ENCODE results near the gene BBOF1. TPM values are rescaled to one million over a fixed set of nuclear protein-coding genes. Genes with fewer than 3 reads are reported as not detected.

BBOF1 gene
- total RNA-seq, 4 donors from 2014 or later = 4.1 to 7.5 (median 5.4) TPM

- no peak for DNase-seq
- intact Hi-C loops (cut with DNase I; ENCODE audit: low total_unique reads) (no loop called here), in situ Hi-C loops (cut with MboI; ENCODE audit: low pct_ligation_motif_present in 1 of 4, low pct_unique_long_range_greater_than_20kb in 1 of 4, low sequenced_read_pairs in 3 of 4) (no loop called here)
- peaks cover 0 to 8% (median 0%) of the 10 kb centered on the region in 4 donors for H3K36me3 ChIP-seq
- H3K9me3 ChIP-seq = no peaks in the 10 kb centered on the region
- H3K27ac ChIP-seq = peak overlapping the region; percentile 34 to 63 (median 49)
- H3K4me3 ChIP-seq = no peak overlapping the region
- no peaks in the 10 kb centered on the region for H3K27me3 ChIP-seq
- 29 to 61% methylated on average over 2 of the region's 2 CpGs for WGBS, 2 donors (ENCODE audit: low coverage in 1 of 2)
- peaks cover 0 to 5% (median 2%) of the 10 kb centered on the region in 4 donors for H3K4me1 ChIP-seq
- TF ChIP-seq POLR2A (IDR thresholded peaks at IDR 0.05) (no peak), POLR2AphosphoS5 (IDR thresholded peaks at IDR 0.05) (no peak), EP300 (IDR thresholded peaks at IDR 0.05; ENCODE audit: low read depth) (no peak), CTCF (IDR thresholded peaks at IDR 0.05) (no peak)
These were observed 10.2 kb upstream of the BBOF1 start for GRCh38 chr14:74008843-74009499.

- WGBS, 2 donors (ENCODE audit: low coverage in 1 of 2) = 88 to 98% methylated on average over 1 of the region's 1 CpG
- Histone ChIP-seq H3K4me3 (no peak overlapping the region), H3K4me1 (peaks cover 0 to 19% (median 10%) of the 10 kb centered on the region in 4 donors), H3K27me3 (no peaks in the 10 kb centered on the region), H3K9me3 (no peaks in the 10 kb centered on the region), H3K36me3 (peaks cover 0 to 5% (median 0%) of the 10 kb centered on the region in 4 donors), H3K27ac (no peak overlapping the region)
- TF ChIP-seq EP300 (IDR thresholded peaks at IDR 0.05; ENCODE audit: low read depth) (no peak), POLR2AphosphoS5 (IDR thresholded peaks at IDR 0.05) (no peak), POLR2A (IDR thresholded peaks at IDR 0.05) (no peak), CTCF (IDR thresholded peaks at IDR 0.05) (no peak)
- intact Hi-C loops (cut with DNase I; ENCODE audit: low total_unique reads) = no loop called here
- no peak for DNase-seq
- in situ Hi-C loops (cut with MboI; ENCODE audit: low pct_ligation_motif_present in 1 of 4, low pct_unique_long_range_greater_than_20kb in 1 of 4, low sequenced_read_pairs in 3 of 4) = no loop called here
These were observed 4.8 kb upstream of the BBOF1 start for GRCh38 chr14:74014299-74014698.

GRCh38 chr14:74015176-74015575 is 4.0 kb upstream of the BBOF1 start:
- Histone ChIP-seq H3K4me3 (no peak overlapping the region), H3K9me3 (no peaks in the 10 kb centered on the region), H3K4me1 (peaks cover 0 to 23% (median 14%) of the 10 kb centered on the region in 4 donors), H3K27ac (no peak overlapping the region), H3K36me3 (no peaks in the 10 kb centered on the region), H3K27me3 (no peaks in the 10 kb centered on the region)
- DNase-seq = no peak
- in situ Hi-C loops (cut with MboI; ENCODE audit: low pct_ligation_motif_present in 1 of 4, low pct_unique_long_range_greater_than_20kb in 1 of 4, low sequenced_read_pairs in 3 of 4) (no loop called here), intact Hi-C loops (cut with DNase I; ENCODE audit: low total_unique reads) (no loop called here)
- 60 to 85% methylated on average over 1 to 3 of the region's 3 CpGs for WGBS, 2 donors (ENCODE audit: low coverage in 1 of 2)
- TF ChIP-seq CTCF (IDR thresholded peaks at IDR 0.05) (no peak), POLR2AphosphoS5 (IDR thresholded peaks at IDR 0.05) (no peak), EP300 (IDR thresholded peaks at IDR 0.05; ENCODE audit: low read depth) (no peak), POLR2A (IDR thresholded peaks at IDR 0.05) (no peak)

GRCh38 chr14:74015963-74016362 is 3.2 kb upstream of the BBOF1 start:
- in situ Hi-C loops (cut with MboI; ENCODE audit: low pct_ligation_motif_present in 1 of 4, low pct_unique_long_range_greater_than_20kb in 1 of 4, low sequenced_read_pairs in 3 of 4) (no loop called here), intact Hi-C loops (cut with DNase I; ENCODE audit: low total_unique reads) (no loop called here)
- TF ChIP-seq CTCF (IDR thresholded peaks at IDR 0.05) (no peak), POLR2A (IDR thresholded peaks at IDR 0.05) (no peak), POLR2AphosphoS5 (IDR thresholded peaks at IDR 0.05) (no peak), EP300 (IDR thresholded peaks at IDR 0.05; ENCODE audit: low read depth) (no peak)
- no peak overlapping the region for H3K4me3 ChIP-seq
- peak overlapping the region in 2 of 4 donors; percentile 41 to 48 for H3K27ac ChIP-seq
- no peaks in the 10 kb centered on the region for H3K27me3 ChIP-seq
- peaks cover 0 to 25% (median 14%) of the 10 kb centered on the region in 4 donors for H3K4me1 ChIP-seq
- H3K36me3 ChIP-seq = no peaks in the 10 kb centered on the region
- no peaks in the 10 kb centered on the region for H3K9me3 ChIP-seq
- no peak for DNase-seq
